IPS-18a (cell line): ENCODE results near the gene ITGB3.

ENCODE experiments used
- H3K27ac ChIP-seq: one replicate; pipeline ENCODE4 v1.5.1; 2013; ENCODE audit warnings: low read length
- H3K27me3 ChIP-seq: one replicate; pipeline ENCODE4 v1.6.1; 2013; ENCODE audit warnings: mild to moderate bottlenecking, low read length; ENCODE audit not compliant: control insufficient read depth, insufficient read depth
- H3K36me3 ChIP-seq: one replicate; pipeline ENCODE4 v1.6.1; 2013; ENCODE audit warnings: low read depth, low read length; ENCODE audit not compliant: control insufficient read depth
- H3K4me1 ChIP-seq: one replicate; pipeline ENCODE4 v1.6.1; 2013; ENCODE audit warnings: low read depth, low read length; ENCODE audit not compliant: control insufficient read depth
- H3K4me3 ChIP-seq: one replicate; pipeline ENCODE4 v1.5.1; 2013; ENCODE audit warnings: low read length
- H3K9ac ChIP-seq: one replicate; pipeline ENCODE4 v1.6.1; 2013; ENCODE audit warnings: mild to moderate bottlenecking, low read length, moderate library complexity
- H3K9me3 ChIP-seq: one replicate; pipeline ENCODE4 v1.6.1; 2013; ENCODE audit warnings: low read depth, low read length; ENCODE audit not compliant: control insufficient read depth

The ITGB3 gene

DNA sequence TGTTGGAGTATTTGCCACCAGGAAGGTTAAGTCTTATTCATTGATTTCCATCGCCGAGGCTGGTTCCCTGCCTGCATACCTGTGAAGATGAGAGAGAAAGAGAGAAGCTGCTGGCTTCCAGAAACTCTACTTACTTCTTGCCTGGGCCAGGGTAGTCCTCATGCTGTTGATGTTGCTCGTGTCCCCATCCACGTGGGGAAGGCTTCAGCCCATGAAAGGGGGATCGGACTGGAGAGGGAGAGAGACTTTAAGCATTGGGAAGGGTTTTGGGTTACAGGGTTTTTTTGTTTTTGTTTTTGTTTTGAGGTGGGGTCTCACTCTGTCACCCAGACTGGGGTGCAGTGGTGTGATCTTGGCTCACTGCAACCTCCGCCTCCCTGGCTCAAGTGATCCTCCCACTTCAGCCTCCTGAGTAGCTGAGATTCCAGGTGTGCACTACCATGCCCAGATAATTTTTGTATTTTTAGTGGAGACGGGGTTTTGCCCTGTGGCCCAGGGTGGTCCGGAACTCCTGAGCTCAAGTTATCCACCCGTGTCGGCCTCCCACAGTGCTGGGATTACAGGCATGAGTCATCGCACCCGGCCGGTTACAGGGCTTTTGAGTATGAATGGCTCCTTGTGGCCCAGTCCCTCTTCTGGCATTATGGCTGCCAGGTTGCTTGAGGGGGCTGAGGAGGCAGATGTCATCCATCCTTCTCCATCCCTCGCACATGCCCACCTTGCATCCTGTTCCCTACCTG lies 26.6 kb downstream of the ITGB3 start:
- no peak overlapping the region for H3K4me3 ChIP-seq
- no peaks in the 10 kb centered on the region for H3K27me3 ChIP-seq
- H3K36me3 ChIP-seq, result no peaks in the 10 kb centered on the region
- no peak overlapping the region for H3K27ac ChIP-seq
- no peak overlapping the region for H3K9ac ChIP-seq
- no peaks in the 10 kb centered on the region for H3K9me3 ChIP-seq
- H3K4me1 ChIP-seq, result peaks cover 19% of the 10 kb centered on the region

DNA sequence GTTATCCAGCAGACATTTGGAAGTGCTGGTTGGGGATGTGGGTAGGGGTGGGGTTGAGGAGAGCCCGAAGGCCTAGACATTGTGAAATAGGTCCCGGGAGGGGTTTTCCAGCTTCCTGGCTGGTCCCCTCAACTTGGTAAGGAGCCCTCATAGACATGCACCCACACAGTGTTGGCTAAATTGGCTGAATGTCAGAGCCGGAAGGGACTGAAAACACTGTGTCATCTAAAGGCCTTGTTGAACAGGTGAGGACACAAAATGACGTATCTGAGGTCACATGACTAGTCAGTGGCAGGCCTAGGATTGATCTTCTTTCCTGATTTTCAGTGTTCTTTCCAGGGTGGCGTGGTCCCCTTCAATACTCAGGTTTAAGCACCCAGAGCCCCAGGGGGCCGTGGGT lies 27.6 kb downstream of the ITGB3 start:
- peaks cover 10% of the 10 kb centered on the region for H3K4me1 ChIP-seq
- H3K9ac ChIP-seq, result no peak overlapping the region
- H3K27me3 ChIP-seq, result no peaks in the 10 kb centered on the region
- no peaks in the 10 kb centered on the region for H3K36me3 ChIP-seq
- no peak overlapping the region for H3K4me3 ChIP-seq
- H3K27ac ChIP-seq, result no peak overlapping the region
- no peaks in the 10 kb centered on the region for H3K9me3 ChIP-seq

DNA sequence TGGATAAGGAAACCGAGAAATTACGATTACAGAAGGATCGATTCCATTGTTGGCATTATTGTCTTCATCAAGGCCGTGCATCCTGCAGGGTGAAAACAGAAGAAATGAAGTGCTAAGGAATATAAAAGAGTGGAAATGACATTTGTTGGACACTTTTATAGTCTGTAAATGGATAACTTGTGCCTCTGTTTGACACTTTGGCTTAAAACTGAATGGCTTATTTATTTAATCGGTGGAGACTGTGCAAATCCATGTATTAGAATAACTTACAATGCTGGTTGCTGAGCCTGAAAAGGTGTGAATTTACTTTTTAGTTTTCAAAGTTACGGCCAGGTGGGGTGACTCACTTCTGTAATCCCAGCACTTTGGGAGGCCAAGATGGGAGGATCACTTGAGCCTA lies 31.4 kb downstream of the ITGB3 start:
- H3K27ac ChIP-seq, result no peak overlapping the region
- no peak overlapping the region for H3K9ac ChIP-seq
- no peaks in the 10 kb centered on the region for H3K27me3 ChIP-seq
- H3K36me3 ChIP-seq, result no peaks in the 10 kb centered on the region
- no peaks in the 10 kb centered on the region for H3K4me1 ChIP-seq
- H3K9me3 ChIP-seq, result no peaks in the 10 kb centered on the region
- H3K4me3 ChIP-seq, result no peak overlapping the region

DNA sequence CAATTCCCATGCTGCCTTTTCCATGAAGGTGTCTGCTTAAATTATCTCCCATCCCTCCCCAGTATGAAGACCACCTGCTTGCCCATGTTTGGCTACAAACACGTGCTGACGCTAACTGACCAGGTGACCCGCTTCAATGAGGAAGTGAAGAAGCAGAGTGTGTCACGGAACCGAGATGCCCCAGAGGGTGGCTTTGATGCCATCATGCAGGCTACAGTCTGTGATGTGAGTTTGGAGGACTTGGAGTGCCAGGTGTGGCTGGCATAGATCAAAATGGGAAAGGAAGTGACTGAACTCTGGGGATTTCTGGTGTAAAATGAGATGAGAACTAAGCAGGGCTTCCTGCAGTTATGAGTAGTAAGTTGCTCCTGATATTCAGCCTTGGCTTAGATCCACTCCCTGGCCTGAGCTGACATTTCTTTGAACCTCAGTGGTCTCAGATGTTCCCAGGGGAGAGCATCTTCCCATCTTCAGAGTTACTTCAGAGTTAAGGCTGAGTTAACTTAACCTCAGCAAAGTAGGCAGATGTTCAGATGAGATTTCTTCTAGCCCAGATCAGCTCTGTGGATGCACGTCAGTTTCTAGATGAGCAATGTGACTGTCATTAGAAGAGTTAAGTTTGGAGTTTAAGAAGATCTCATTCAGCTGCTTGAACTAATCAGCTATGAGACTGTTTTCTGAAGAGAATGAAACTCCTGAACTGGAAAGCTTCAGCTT lies 32.7 kb downstream of the ITGB3 start:
- H3K36me3 ChIP-seq, result no peaks in the 10 kb centered on the region
- no peak overlapping the region for H3K27ac ChIP-seq
- H3K4me3 ChIP-seq, result no peak overlapping the region
- no peaks in the 10 kb centered on the region for H3K4me1 ChIP-seq
- no peak overlapping the region for H3K9ac ChIP-seq
- H3K27me3 ChIP-seq, result no peaks in the 10 kb centered on the region
- no peaks in the 10 kb centered on the region for H3K9me3 ChIP-seq

DNA sequence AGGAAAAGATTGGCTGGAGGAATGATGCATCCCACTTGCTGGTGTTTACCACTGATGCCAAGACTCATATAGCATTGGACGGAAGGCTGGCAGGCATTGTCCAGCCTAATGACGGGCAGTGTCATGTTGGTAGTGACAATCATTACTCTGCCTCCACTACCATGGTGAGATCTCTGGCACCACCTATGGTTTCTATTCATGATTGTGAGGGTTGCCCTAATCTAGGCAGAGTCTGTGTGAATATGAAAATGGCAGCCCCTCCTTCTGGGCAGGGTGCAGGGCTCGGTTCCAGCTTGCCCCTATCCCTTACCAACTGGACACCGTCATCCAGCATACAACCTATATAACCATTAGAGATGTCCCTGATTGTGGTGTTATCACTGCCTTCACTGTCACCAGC lies 33.4 kb downstream of the ITGB3 start:
- H3K9ac ChIP-seq, result no peak overlapping the region
- H3K4me3 ChIP-seq, result no peak overlapping the region

DNA sequence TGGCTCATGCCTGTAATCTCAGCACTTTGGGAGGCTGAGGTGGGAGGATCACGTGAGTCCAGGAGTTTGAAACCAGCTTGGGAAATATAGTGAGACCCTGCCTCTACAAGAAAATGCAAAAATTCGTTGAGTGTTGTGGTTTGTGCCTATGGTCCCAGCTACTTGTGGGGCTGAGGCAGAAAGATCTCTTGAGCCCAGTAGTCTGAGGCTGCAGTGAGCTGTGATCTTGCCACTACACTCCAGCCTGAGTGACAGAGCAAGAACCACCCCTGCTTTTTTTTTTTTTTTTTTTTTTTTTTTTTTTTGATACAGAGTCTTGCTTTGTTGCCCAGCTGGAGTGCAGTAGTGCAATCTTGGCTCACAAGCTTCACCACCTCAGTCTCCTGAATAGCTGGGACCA lies 34.0 kb downstream of the ITGB3 start:
- Histone ChIP-seq H3K27me3 (no peaks in the 10 kb centered on the region), H3K27ac (no peak overlapping the region), H3K9me3 (no peaks in the 10 kb centered on the region), H3K9ac (no peak overlapping the region), H3K4me3 (no peak overlapping the region), H3K36me3 (no peaks in the 10 kb centered on the region), H3K4me1 (no peaks in the 10 kb centered on the region)

More for the DNA sequence above, 33.4 kb downstream of the ITGB3 start:
- no peak overlapping the region for H3K27ac ChIP-seq
- no peaks in the 10 kb centered on the region for H3K9me3 ChIP-seq
- H3K27me3 ChIP-seq, result no peaks in the 10 kb centered on the region
- no peaks in the 10 kb centered on the region for H3K36me3 ChIP-seq
- H3K4me1 ChIP-seq, result no peaks in the 10 kb centered on the region

DNA sequence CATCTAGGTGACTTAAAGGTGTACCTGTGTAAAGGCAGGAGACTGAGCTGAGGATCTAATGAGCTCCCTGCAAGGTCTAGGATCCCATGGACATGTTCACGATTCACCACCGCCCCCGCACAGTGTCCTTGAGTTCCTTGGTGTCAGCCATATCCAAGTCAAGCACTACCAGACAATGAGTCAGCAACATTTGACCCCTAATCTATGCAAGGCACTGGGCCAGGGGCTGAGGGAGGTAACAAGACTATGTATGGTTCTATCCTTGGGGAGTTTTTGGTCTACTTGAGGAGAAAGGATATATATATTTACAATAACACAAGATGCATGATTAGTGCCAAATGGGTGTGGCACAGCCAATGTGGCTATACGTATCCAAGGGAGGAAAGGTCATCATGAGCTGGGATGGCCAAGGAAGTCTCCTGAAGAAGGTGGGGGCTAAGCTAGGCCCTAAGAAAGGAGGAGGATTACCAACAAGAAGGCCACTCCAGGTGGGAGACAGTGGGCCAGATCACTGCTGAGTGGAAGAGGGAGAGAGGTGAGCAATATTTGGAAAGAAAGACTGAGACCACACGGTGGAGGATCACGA lies 35.0 kb downstream of the ITGB3 start:
- H3K27ac ChIP-seq, result no peak overlapping the region
- H3K36me3 ChIP-seq, result no peaks in the 10 kb centered on the region
- H3K4me3 ChIP-seq, result no peak overlapping the region
- H3K9ac ChIP-seq, result no peak overlapping the region
- H3K4me1 ChIP-seq, result no peaks in the 10 kb centered on the region
- no peaks in the 10 kb centered on the region for H3K27me3 ChIP-seq
- H3K9me3 ChIP-seq, result no peaks in the 10 kb centered on the region

DNA sequence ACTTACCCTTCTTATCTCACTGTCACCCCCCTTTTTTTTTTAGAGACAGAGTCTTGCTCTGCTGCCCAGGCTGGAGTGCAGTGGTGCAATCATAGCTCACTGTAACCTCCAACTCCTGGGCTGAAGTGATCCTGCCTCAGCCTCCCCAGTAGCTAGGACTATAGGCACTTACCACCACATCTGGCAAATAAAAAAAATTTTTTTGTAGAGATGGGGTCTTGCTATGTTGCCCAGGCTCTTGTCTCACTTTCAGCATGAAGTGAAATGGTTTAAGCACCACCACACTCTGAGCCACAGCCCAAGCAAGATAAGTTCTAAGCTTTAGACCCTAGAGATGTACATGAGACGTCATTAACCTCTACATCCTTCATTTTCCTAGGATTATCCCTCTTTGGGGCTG lies 35.7 kb downstream of the ITGB3 start:
- Histone ChIP-seq H3K4me1 (no peaks in the 10 kb centered on the region), H3K9me3 (no peaks in the 10 kb centered on the region), H3K36me3 (no peaks in the 10 kb centered on the region), H3K9ac (no peak overlapping the region), H3K27me3 (no peaks in the 10 kb centered on the region), H3K4me3 (no peak overlapping the region), H3K27ac (no peak overlapping the region)

DNA sequence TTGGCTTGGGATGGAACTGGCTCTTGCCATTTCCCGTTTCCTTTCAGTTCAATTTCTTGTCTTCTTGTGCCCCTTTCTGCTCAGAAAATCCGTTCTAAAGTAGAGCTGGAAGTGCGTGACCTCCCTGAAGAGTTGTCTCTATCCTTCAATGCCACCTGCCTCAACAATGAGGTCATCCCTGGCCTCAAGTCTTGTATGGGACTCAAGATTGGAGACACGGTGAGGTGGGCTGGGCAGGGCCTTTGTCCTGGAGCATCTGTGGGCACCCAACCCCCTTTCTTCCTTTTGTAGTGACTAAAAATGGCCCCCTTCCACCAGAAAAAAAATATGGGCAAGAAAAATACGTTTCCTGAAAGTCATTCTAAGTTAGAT lies 37.2 kb downstream of the ITGB3 start:
- no peak overlapping the region for H3K27ac ChIP-seq
- no peaks in the 10 kb centered on the region for H3K4me1 ChIP-seq

DNA sequence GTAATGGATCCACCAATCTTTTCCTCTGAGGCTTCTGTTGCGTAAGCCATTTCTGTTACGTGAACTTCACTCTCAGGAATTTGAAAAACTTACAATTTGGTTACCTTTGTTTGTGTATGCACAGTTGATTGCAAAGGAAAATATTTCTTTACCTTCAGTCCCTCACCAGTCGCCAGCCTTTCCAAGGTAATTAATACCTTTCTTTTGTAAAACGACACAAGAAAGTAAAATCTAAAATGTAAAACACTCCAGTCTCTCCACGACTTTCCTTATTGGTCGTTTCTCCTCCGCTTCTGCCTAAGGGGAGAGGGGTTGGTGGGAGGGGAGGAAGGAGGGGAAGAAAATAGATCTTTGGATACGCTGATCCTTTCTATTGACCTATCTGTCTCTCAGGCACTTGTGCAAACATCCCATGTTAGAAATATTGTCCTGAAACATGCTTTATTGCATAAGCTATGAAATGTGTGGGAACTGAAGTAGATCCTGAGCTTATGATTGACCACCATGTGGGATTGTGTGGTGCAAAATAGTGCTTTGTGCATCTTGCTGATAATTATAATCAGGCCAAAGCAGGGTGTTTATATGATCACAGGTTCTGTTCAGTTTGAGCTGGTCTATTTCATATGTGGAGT lies 37.7 kb downstream of the ITGB3 start:
- no peak overlapping the region for H3K4me3 ChIP-seq
- H3K9me3 ChIP-seq, result no peaks in the 10 kb centered on the region
- H3K36me3 ChIP-seq, result no peaks in the 10 kb centered on the region
- no peak overlapping the region for H3K27ac ChIP-seq
- no peak overlapping the region for H3K9ac ChIP-seq
- H3K27me3 ChIP-seq, result no peaks in the 10 kb centered on the region
- H3K4me1 ChIP-seq, result no peaks in the 10 kb centered on the region

More for the DNA sequence above, 37.2 kb downstream of the ITGB3 start:
- H3K27me3 ChIP-seq, result no peaks in the 10 kb centered on the region
- no peaks in the 10 kb centered on the region for H3K36me3 ChIP-seq
- H3K9ac ChIP-seq, result no peak overlapping the region
- H3K9me3 ChIP-seq, result no peaks in the 10 kb centered on the region
- H3K4me3 ChIP-seq, result no peak overlapping the region

DNA sequence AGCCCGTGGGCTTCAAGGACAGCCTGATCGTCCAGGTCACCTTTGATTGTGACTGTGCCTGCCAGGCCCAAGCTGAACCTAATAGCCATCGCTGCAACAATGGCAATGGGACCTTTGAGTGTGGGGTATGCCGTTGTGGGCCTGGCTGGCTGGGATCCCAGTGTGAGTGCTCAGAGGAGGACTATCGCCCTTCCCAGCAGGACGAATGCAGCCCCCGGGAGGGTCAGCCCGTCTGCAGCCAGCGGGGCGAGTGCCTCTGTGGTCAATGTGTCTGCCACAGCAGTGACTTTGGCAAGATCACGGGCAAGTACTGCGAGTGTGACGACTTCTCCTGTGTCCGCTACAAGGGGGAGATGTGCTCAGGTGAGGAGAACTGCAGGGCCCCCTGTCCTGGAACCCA lies 38.6 kb downstream of the ITGB3 start:
- H3K9me3 ChIP-seq, result no peaks in the 10 kb centered on the region
- H3K9ac ChIP-seq, result no peak overlapping the region
- H3K27ac ChIP-seq, result no peak overlapping the region
- no peak overlapping the region for H3K4me3 ChIP-seq
- no peaks in the 10 kb centered on the region for H3K4me1 ChIP-seq
- H3K27me3 ChIP-seq, result no peaks in the 10 kb centered on the region
- H3K36me3 ChIP-seq, result no peaks in the 10 kb centered on the region
